Stimulated activated CD4-positive, alpha-beta T cell treated with anti-CD3 and anti-CD28 coated beads, Interleukin-4, amount 100 ng/mL, for 1 hour (primary cell): ENCODE data around the gene HOXA9.

Source experiments
- DNase-seq: peaks from one replicate; pipeline ENCODE4 v3.0.0-alpha.2; 2020

Gene HOXA9

DNA sequence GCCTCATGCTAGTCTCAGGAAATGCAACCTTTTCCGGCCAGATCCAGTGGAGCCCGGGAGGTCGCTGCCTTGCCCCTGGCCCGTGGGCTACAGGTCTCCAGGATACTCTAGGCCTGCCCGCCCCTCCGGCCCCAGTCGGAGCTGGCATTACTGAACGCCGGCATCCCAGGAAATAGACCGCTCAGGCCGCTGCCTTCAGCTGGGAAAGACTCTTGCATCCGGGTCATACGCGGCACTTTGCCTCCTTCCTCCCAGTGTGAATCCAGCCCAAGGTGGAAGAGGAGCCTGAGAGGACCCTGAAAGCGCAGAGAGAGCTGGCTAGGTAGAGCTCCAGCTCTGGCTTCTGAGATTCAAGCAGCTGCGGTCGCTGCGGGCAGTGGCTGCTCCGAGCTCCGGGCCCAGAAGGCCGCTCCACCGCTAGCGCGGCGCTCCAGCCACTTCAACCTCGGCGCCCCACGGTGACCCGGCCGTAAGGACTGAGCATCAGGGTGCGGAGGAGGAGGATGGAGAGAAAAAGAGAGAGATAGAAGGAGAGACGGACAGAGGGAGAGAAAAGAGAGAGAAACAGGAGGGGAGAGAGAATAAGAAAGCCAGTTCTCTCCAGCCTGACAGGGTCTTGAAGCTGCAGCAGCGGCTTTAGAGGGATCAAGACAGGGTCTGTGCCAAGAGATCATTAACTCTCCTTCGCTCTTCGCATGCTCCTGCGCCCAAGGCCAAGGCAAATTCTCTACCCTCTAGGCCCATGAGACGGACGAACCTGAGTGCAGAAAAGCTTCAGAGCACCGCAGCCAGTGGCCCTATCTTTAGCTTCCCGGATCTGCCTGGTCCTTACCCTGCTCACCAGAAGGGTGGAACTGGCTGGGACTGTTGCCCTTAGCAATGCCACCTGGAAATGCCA is 10.5 kb upstream of the HOXA9 start:
- DNase-seq = no peak

- DNase-seq = no peak
Measured at GRCh38 chr7:27174874-27175625, 9.7 kb upstream of the HOXA9 start.

GRCh38 chr7:27173956-27174873 is 8.9 kb upstream of the HOXA9 start, which contains the start of gene HOXA10:
Gene HOXA10, minus strand, starts transcription at chr7:27174320. Its CDS starts 14 bp downstream, at chr7:27174306.
- no peak for DNase-seq

DNA sequence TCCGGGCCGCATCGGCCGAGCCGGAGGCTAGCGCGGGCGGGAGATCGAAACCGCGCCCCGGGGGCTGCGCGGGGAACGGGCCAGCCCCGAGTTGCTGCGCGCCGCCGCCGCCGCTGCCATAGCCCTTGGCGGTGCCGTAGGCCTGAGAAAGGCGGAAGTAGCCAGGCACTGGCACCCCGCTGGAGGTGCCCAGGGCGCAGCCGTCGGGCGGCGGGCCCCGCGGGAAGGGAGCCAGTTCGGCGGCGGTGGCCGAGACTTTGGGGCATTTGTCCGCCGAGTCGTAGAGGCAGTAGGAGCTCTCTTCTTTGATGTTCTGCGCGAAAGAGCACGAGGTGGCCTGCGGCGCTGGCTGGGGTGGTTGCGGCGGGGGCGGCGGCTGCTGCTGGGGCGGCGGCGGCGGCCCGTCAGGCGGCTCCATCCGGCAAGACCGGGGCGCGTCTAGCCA is 8.2 kb upstream of the HOXA9 start:
- no peak for DNase-seq

GRCh38 chr7:27172823-27173510 is 7.6 kb upstream of the HOXA9 start:
- no peak for DNase-seq

GRCh38 chr7:27172315-27172774 is 7.0 kb upstream of the HOXA9 start:
- no peak for DNase-seq

- DNase-seq = no peak
Measured at GRCh38 chr7:27171637-27172314, 6.4 kb upstream of the HOXA9 start.

DNA sequence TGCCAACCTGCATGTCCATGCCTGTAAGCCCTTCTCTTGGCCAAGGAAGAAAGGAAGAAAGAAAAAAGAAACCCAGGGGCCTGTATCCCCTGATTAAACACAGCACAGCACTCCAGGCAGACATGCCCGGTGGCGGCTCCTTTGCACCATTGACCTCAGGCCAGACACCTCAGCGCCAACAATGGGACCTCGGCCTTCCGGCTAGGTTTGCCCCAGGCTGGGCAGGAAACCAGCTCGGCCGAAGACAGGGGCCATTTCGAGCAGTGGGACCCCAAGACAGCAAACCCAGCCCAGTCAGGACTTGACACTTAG is 5.9 kb upstream of the HOXA9 start:
- no peak for DNase-seq

- no peak for DNase-seq
Measured at GRCh38 chr7:27170426-27171324, 5.3 kb upstream of the HOXA9 start.

- no peak for DNase-seq
Measured at GRCh38 chr7:27169658-27170425, 4.5 kb upstream of the HOXA9 start.

GRCh38 chr7:27168265-27168947 is 3.1 kb upstream of the HOXA9 start:
- no peak for DNase-seq

GRCh38 chr7:27167916-27168264 is 2.6 kb upstream of the HOXA9 start:
- no peak for DNase-seq

GRCh38 chr7:27166531-27167505 is 1.5 kb upstream of the HOXA9 start:
- no peak for DNase-seq

GRCh38 chr7:27165996-27166530 is 726 bp upstream of the HOXA9 start:
- DNase-seq = no peak

- DNase-seq = no peak
Measured at GRCh38 chr7:27164367-27165088, 809 bp downstream of the HOXA9 start.

DNA sequence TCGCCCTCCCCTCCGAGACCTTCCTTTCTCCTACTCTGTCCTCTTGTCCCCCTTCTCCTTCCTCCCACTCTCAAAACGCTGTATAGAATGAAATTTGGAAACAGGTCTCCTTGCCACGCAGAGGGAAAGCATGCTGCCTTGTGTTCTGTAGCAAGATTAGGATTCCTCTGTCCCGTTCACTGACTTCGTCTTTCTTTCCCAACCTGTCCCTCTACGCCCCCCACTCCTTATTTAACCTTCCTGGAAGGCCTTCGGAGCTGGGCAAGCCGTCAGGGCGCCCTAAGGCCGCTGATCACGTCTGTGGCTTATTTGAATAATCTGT is 1.3 kb downstream of the HOXA9 start:
- no peak for DNase-seq
